ENCODE results near the gene PRMT5. TPM values are rescaled to one million over a fixed set of nuclear protein-coding genes. Genes with fewer than 3 reads are reported as not detected.
A peak's percentile ranks its signal among the peaks of the same experiment; 100 is the strongest.

PRMT5 gene
- total RNA-seq, 1 donor from 2014 or later = 65.6 TPM

- Histone ChIP-seq H3K4me1 (peaks cover 20% of the 10 kb centered on the region), H3K9me3 (no peaks in the 10 kb centered on the region), H3K27ac (no peak overlapping the region), H3K27me3 (no peaks in the 10 kb centered on the region), H3K4me3 (no peak overlapping the region), H3K36me3 (no peaks in the 10 kb centered on the region)
- no peak for TF ChIP-seq POLR2A (IDR thresholded peaks at IDR 0.05)
- TF ChIP-seq, protein P1, sequence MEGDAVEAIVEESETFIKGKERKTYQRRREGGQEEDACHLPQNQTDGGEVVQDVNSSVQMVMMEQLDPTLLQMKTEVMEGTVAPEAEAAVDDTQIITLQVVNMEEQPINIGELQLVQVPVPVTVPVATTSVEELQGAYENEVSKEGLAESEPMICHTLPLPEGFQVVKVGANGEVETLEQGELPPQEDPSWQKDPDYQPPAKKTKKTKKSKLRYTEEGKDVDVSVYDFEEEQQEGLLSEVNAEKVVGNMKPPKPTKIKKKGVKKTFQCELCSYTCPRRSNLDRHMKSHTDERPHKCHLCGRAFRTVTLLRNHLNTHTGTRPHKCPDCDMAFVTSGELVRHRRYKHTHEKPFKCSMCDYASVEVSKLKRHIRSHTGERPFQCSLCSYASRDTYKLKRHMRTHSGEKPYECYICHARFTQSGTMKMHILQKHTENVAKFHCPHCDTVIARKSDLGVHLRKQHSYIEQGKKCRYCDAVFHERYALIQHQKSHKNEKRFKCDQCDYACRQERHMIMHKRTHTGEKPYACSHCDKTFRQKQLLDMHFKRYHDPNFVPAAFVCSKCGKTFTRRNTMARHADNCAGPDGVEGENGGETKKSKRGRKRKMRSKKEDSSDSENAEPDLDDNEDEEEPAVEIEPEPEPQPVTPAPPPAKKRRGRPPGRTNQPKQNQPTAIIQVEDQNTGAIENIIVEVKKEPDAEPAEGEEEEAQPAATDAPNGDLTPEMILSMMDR (IDR thresholded peaks at IDR 0.05) = no peak
- TF ChIP-seq POLR2AphosphoS5 (IDR thresholded peaks at IDR 0.05; ENCODE audit: insufficient read depth in 1 of 2, low read depth in 1 of 2) = no peak
- DNase-seq (ENCODE audit: extremely low spot score in 2 of 2) = no peak
- intact Hi-C loops (cut with DNase I) = no loop called here
Measured at GRCh38 chr14:22890416-22890815, 38.8 kb downstream of the PRMT5 start.

DNA sequence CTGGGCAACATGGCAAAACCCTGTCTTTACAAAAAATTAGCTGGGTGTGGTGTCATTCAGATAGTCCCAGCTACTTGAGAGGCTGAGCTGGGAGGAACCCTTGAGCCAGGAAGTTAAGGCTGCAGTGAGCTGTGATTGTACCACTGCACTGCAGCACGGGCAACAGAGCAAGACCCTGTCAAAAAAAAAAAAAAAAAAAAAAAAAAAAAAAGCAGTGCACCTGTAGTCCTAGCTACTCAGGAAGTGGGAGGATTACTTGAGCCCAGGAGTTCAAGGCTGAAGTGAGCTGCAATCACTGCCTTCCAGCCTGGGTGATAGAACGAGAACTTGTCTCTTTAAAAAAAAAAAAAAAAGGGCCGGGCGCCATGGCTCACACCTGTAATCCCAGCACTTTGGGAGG, 40.5 kb downstream of the PRMT5 start:
- TF ChIP-seq POLR2A (IDR thresholded peaks at IDR 0.05) (no peak), POLR2AphosphoS5 (IDR thresholded peaks at IDR 0.05; ENCODE audit: insufficient read depth in 1 of 2, low read depth in 1 of 2) (no peak)
- TF ChIP-seq, protein P1 (IDR thresholded peaks at IDR 0.05) = no peak
- Histone ChIP-seq H3K27me3 (no peaks in the 10 kb centered on the region), H3K4me3 (no peak overlapping the region), H3K4me1 (peaks cover 20% of the 10 kb centered on the region), H3K9me3 (no peaks in the 10 kb centered on the region), H3K27ac (no peak overlapping the region), H3K36me3 (no peaks in the 10 kb centered on the region)
- DNase-seq (ENCODE audit: extremely low spot score in 2 of 2) = no peak
- intact Hi-C loops (cut with DNase I) = no loop called here

- intact Hi-C loops (cut with DNase I) = no loop called here
- H3K36me3 ChIP-seq = no peaks in the 10 kb centered on the region
- no peak overlapping the region for H3K27ac ChIP-seq
- TF ChIP-seq, protein P1 (IDR thresholded peaks at IDR 0.05) = no peak
- no peak for TF ChIP-seq POLR2A (IDR thresholded peaks at IDR 0.05)
- no peak for TF ChIP-seq POLR2AphosphoS5 (IDR thresholded peaks at IDR 0.05; ENCODE audit: insufficient read depth in 1 of 2, low read depth in 1 of 2)
- DNase-seq (ENCODE audit: extremely low spot score in 2 of 2) = no peak
- H3K9me3 ChIP-seq = no peaks in the 10 kb centered on the region
- H3K27me3 ChIP-seq = no peaks in the 10 kb centered on the region
- peak overlapping the region; percentile 50 to 65 for H3K4me3 ChIP-seq
- H3K4me1 ChIP-seq = peaks cover 24% of the 10 kb centered on the region
Measured at GRCh38 chr14:22887990-22888378, 41.2 kb downstream of the PRMT5 start.

DNA sequence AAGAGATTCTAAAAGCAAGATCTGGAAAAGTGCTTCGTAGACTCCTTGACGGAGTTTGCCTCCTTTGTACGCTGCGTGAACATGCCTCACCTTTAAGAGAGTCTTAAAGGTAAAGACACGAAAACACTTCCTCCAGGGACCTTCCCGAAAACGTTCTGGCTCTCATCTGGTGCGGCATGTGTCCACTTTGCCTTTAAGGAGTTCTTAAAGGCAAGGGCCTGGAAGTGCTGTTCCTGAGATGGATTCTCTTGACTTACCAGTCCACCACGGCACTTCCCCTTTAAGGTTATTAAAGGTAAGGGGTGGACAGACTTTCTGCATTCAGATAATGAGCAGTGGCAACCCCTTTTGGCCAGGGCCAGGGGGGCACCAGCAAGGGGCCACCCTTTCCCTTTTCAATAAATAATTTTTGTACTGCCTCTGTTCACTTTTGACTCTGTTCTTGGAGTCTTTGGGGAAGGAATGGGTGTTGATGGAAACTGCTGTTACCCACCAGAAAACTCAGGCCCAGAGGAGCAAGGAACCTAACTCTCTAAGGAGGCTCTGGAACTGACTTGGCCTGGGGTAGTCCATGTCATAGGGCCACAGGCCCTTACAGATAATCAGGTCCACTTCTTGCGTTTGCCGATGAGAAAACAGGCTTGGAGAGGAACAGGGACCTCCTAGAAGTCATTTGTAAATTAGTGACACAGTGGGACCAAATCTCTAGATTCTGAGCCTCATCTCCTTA, 41.8 kb downstream of the PRMT5 start:
- Histone ChIP-seq H3K4me1 (peaks cover 24% of the 10 kb centered on the region), H3K27ac (peak overlapping the region; percentile 53), H3K4me3 (peak overlapping the region; percentile 50 to 65), H3K9me3 (no peaks in the 10 kb centered on the region), H3K36me3 (no peaks in the 10 kb centered on the region), H3K27me3 (no peaks in the 10 kb centered on the region)
- DNase-seq (ENCODE audit: extremely low spot score in 2 of 2) = no peak
- TF ChIP-seq, protein P1 (IDR thresholded peaks at IDR 0.05) = no peak
- TF ChIP-seq POLR2A (IDR thresholded peaks at IDR 0.05) (no peak), POLR2AphosphoS5 (IDR thresholded peaks at IDR 0.05; ENCODE audit: insufficient read depth in 1 of 2, low read depth in 1 of 2) (peak; percentile 7 to 13)
- intact Hi-C loops (cut with DNase I) = no loop called here

DNA sequence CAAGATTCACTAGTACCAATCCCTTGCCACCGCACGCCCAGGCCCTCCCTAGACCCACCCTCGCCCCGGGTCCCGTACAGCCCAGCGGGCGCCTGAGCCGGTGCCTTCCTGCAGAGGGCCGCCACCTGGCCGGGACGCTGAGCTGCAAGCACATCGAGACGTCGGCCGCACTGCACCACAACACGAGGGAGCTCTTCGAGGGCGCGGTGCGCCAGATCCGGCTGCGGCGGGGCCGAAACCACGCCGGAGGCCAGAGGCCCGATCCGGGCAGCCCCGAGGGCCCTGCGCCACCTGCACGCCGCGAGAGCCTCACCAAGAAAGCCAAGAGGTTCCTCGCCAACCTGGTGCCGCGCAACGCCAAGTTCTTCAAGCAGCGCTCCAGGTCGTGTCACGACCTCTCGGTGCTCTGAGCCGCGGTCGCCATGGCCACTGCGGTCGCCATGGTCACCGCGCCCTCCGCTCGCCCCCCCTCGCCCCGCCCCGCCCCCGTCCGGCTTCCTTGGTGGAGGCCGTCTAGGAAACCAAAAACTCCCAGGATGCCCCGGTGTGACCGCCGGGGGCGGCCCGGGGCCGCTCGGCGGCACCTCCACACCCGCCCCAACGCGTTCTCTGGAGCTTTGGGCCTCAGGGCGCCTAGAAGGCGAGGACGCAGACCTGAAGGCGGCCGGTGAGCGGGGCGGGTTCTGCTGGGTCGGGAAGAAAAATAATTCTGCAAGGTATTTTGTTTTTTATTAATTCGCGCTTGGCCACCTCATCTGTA, 42.5 kb downstream of the PRMT5 start:
- H3K4me3 ChIP-seq = peak overlapping the region; percentile 50 to 65
- no peaks in the 10 kb centered on the region for H3K36me3 ChIP-seq
- no peak for DNase-seq (ENCODE audit: extremely low spot score in 2 of 2)
- H3K9me3 ChIP-seq = no peaks in the 10 kb centered on the region
- intact Hi-C loops (cut with DNase I) = no loop called here
- peak overlapping the region; percentile 53 for H3K27ac ChIP-seq
- TF ChIP-seq POLR2AphosphoS5 (IDR thresholded peaks at IDR 0.05; ENCODE audit: insufficient read depth in 1 of 2, low read depth in 1 of 2) = peak in 1 of 2 donors; percentile 75
- TF ChIP-seq, protein P1 (IDR thresholded peaks at IDR 0.05) = no peak
- H3K4me1 ChIP-seq = peaks cover 24% of the 10 kb centered on the region
- no peaks in the 10 kb centered on the region for H3K27me3 ChIP-seq
